SK-N-SH treated with all-trans-retinoic acid at 6 μM for 48 hours (cell line): ENCODE measurements around the gene DIP2C.

ENCODE experiments used
- ATAC-seq: fragments of 200-7000 bp; cut with Tn5 transposase; 3 replicates; pipeline ENCODE4 v1.9.1; 2020; ENCODE audit warnings: mild to moderate bottlenecking, moderate library complexity
- ARNTL ChIP-seq: fragments of 450-650 bp; formaldehyde crosslinking; IDR thresholded peaks from 2 replicates; pipeline ENCODE4 v1.5.0; 2020; ENCODE audit warnings: low read depth, mild to moderate bottlenecking, moderate library complexity, borderline replicate concordance
- BACH2 ChIP-seq: fragments of 250-450 bp; sonication (Bioruptor Pico); IDR thresholded peaks from 2 replicates; pipeline ENCODE4 v1.9.0; 2021; ENCODE audit warnings: mild to moderate bottlenecking, borderline replicate concordance
- CSDC2 ChIP-seq: fragments of 250-450 bp; sonication (Bioruptor Pico); IDR thresholded peaks from 2 replicates; pipeline ENCODE4 v1.5.0; 2020; ENCODE audit warnings: mild to moderate bottlenecking, moderate library complexity
- GLIS3 ChIP-seq: fragments of 250-450 bp; sonication (Bioruptor Pico); IDR thresholded peaks from 2 replicates; pipeline ENCODE4 v1.5.0; 2020; ENCODE audit warnings: mild to moderate bottlenecking, moderate library complexity
- OSR1 ChIP-seq: fragments of 250-450 bp; sonication (Bioruptor Pico); IDR thresholded peaks from 2 replicates; pipeline ENCODE4 v1.8.0; 2022; ENCODE audit warnings: moderate library complexity, mild to moderate bottlenecking, inconsistent platforms
- PPARA ChIP-seq: fragments of 250-450 bp; sonication (Bioruptor Pico); IDR thresholded peaks from 2 replicates; pipeline ENCODE4 v1.5.0; 2020; ENCODE audit warnings: mild to moderate bottlenecking, borderline replicate concordance
- RARB ChIP-seq: fragments of 250-450 bp; sonication (Bioruptor Pico); IDR thresholded peaks from 2 replicates; pipeline ENCODE4 v1.8.0; 2021; ENCODE audit warnings: mild to moderate bottlenecking, moderate library complexity
- SNAI2 ChIP-seq: fragments of 250-450 bp; sonication (Bioruptor Pico); IDR thresholded peaks from 2 replicates; pipeline ENCODE4 v1.5.0; 2020; ENCODE audit warnings: mild to moderate bottlenecking, moderate library complexity
- TCF4 ChIP-seq: fragments of 250-450 bp; sonication (Bioruptor Pico); IDR thresholded peaks from 2 replicates; pipeline ENCODE4 v1.8.0; 2021; ENCODE audit warnings: mild to moderate bottlenecking, moderate library complexity, borderline replicate concordance
- TOX ChIP-seq: fragments of 250-450 bp; sonication (Bioruptor Pico); IDR thresholded peaks from 2 replicates; pipeline ENCODE4 v1.8.0; 2021; ENCODE audit warnings: mild to moderate bottlenecking, moderate library complexity, borderline replicate concordance
- ZC3H10 ChIP-seq: fragments of 250-450 bp; sonication (Bioruptor Pico); IDR thresholded peaks from 2 replicates; pipeline ENCODE4 v1.5.1; 2021; ENCODE audit warnings: mild to moderate bottlenecking, moderate library complexity
- ZFP3 ChIP-seq: fragments of 250-450 bp; sonication (Bioruptor Pico); IDR thresholded peaks from 2 replicates; pipeline ENCODE4 v1.5.0; 2020; ENCODE audit warnings: mild to moderate bottlenecking, moderate library complexity
- ZFP30 ChIP-seq: fragments of 450-650 bp; formaldehyde crosslinking; IDR thresholded peaks from 2 replicates; pipeline ENCODE4 v1.5.0; 2022; ENCODE audit warnings: mild to moderate bottlenecking, moderate library complexity
- ZNF565 ChIP-seq: fragments of 450-650 bp; formaldehyde crosslinking; conservative IDR thresholded peaks from 2 replicates; pipeline ENCODE4 v1.5.0; 2020; ENCODE audit warnings: low read depth, mild to moderate bottlenecking, moderate library complexity
- ZNF70 ChIP-seq: fragments of 450-650 bp; formaldehyde crosslinking; IDR thresholded peaks from 2 replicates; pipeline ENCODE4 v1.5.0; 2020; ENCODE audit warnings: mild to moderate bottlenecking, moderate library complexity
- ZNF8 ChIP-seq: fragments of 450-650 bp; formaldehyde crosslinking; IDR thresholded peaks from 2 replicates; pipeline ENCODE4 v1.5.0; 2020; ENCODE audit warnings: mild to moderate bottlenecking, moderate library complexity
- TF ChIP-seq, protein P1 (sequence below): fragments of 250-450 bp; sonication (Bioruptor Pico); IDR thresholded peaks from 2 replicates; pipeline ENCODE4 v1.8.0; 2020; ENCODE audit warnings: mild to moderate bottlenecking, moderate library complexity, borderline replicate concordance
- TF ChIP-seq, protein P2 (sequence below): fragments of 250-450 bp; sonication (Bioruptor Pico); IDR thresholded peaks from 2 replicates; pipeline ENCODE4 v1.5.1; 2021; ENCODE audit warnings: mild to moderate bottlenecking, moderate library complexity
- TF ChIP-seq, protein P3 (sequence below): fragments of 250-450 bp; sonication (Bioruptor Pico); IDR thresholded peaks from 2 replicates; pipeline ENCODE4 v1.5.1; 2020; ENCODE audit warnings: low read depth, mild to moderate bottlenecking, moderate library complexity
- TF ChIP-seq, protein P4 (sequence below): fragments of 250-450 bp; sonication (Bioruptor Pico); IDR thresholded peaks from 2 replicates; pipeline ENCODE4 v1.5.0; 2020; ENCODE audit warnings: mild to moderate bottlenecking, moderate library complexity
- TF ChIP-seq, protein P5 (sequence below): fragments of 250-450 bp; sonication (Bioruptor Pico); IDR thresholded peaks from 2 replicates; pipeline ENCODE4 v1.8.0; 2021; ENCODE audit warnings: low read depth, mild to moderate bottlenecking, moderate library complexity, borderline replicate concordance

The DIP2C gene

DNA sequence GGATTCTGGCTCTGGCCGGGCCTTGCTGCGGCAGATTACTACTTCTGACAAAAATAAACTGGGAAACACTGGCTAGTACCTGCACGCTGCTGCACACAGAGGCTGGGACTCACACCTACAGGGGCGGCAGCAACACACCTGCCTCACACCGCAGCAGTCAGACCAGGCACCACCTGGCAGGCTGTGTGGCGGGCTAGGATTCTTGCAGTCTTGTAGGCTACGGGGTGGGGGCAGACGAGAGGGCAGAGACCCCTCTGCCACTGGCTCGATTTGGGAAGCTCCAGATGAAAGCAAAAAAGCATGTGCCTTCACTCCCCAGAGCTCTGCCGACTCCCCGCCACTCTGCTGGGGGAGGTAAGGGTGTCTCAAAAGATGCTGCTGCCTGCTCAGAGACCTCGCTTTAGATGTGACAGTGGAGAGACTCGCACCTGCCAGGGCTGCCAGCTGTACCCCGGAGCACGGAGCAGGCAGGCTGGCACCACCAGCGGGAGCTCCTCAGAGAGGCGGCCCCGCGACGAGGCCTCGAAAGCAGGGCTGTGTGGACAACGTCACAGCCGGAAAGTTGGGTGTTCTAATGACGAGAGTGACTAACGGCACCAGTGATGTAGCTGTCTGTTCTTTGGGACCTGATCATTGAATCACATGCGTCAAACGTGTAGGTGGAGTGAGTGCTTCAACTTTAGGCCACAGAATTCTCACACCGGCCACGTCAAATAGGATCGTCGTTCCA lies 303.7 kb downstream of the DIP2C start:
- no peak for ATAC-seq
- TF ChIP-seq, protein P1, sequence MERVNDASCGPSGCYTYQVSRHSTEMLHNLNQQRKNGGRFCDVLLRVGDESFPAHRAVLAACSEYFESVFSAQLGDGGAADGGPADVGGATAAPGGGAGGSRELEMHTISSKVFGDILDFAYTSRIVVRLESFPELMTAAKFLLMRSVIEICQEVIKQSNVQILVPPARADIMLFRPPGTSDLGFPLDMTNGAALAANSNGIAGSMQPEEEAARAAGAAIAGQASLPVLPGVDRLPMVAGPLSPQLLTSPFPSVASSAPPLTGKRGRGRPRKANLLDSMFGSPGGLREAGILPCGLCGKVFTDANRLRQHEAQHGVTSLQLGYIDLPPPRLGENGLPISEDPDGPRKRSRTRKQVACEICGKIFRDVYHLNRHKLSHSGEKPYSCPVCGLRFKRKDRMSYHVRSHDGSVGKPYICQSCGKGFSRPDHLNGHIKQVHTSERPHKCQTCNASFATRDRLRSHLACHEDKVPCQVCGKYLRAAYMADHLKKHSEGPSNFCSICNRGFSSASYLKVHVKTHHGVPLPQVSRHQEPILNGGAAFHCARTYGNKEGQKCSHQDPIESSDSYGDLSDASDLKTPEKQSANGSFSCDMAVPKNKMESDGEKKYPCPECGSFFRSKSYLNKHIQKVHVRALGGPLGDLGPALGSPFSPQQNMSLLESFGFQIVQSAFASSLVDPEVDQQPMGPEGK (CRISPR knock-in tag) = no peak
- TF ChIP-seq RARB (no peak), ZFP3 (no peak), BACH2 (CRISPR knock-in tag) (no peak), TCF4 (CRISPR knock-in tag) (no peak), PPARA (CRISPR knock-in tag) (no peak), TOX (no peak), ZNF70 (CRISPR knock-in tag) (no peak), ZNF565 (no peak), ZNF8 (CRISPR knock-in tag) (no peak), OSR1 (CRISPR knock-in tag) (no peak)
- TF ChIP-seq, protein P2, sequence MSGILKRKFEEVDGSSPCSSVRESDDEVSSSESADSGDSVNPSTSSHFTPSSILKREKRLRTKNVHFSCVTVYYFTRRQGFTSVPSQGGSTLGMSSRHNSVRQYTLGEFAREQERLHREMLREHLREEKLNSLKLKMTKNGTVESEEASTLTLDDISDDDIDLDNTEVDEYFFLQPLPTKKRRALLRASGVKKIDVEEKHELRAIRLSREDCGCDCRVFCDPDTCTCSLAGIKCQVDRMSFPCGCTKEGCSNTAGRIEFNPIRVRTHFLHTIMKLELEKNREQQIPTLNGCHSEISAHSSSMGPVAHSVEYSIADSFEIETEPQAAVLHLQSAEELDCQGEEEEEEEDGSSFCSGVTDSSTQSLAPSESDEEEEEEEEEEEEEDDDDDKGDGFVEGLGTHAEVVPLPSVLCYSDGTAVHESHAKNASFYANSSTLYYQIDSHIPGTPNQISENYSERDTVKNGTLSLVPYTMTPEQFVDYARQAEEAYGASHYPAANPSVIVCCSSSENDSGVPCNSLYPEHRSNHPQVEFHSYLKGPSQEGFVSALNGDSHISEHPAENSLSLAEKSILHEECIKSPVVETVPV (CRISPR knock-in tag) = no peak
- TF ChIP-seq, protein P3, sequence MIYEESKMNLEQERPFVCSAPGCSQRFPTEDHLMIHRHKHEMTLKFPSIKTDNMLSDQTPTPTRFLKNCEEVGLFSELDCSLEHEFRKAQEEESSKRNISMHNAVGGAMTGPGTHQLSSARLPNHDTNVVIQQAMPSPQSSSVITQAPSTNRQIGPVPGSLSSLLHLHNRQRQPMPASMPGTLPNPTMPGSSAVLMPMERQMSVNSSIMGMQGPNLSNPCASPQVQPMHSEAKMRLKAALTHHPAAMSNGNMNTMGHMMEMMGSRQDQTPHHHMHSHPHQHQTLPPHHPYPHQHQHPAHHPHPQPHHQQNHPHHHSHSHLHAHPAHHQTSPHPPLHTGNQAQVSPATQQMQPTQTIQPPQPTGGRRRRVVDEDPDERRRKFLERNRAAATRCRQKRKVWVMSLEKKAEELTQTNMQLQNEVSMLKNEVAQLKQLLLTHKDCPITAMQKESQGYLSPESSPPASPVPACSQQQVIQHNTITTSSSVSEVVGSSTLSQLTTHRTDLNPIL = no peak

DNA sequence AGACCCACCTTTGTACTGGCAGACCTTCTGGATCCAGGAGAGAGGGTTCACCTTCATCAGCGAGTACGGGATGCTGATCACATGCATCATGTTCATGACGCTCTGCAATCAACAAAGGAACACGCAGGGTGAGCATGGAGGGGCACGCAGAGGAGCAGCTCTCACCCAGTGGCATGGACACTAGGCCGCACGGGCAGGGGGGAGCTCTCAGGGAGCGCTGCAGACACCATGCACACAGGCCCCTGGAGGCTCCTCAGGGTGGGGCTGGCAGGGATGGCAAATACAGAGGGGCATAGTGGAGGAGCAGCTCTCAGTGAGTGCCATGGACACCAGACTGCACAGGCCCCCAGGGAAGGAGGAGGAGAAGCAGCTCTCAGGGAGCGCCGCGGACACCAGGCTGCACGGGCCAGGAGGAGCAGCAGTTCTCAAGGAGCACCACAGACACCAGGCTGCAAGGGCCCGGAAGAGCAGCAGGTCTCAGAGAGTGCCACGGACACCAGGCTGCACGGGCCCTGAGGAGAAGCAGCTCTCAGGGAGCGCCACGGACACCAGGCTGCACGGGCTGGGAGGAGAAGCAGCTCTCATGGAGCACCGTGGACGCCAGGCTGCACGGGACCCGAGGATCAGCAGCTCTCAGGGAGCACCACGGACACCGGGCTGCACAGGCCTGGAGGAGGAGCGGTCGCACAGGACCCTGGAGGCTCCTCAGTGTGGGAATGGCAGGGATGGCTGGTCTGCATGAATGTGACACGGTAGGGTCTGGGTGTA lies 304.7 kb downstream of the DIP2C start:
- ATAC-seq = no peak
- TF ChIP-seq ZC3H10 (CRISPR knock-in tag) (no peak), ARNTL (no peak)

DNA sequence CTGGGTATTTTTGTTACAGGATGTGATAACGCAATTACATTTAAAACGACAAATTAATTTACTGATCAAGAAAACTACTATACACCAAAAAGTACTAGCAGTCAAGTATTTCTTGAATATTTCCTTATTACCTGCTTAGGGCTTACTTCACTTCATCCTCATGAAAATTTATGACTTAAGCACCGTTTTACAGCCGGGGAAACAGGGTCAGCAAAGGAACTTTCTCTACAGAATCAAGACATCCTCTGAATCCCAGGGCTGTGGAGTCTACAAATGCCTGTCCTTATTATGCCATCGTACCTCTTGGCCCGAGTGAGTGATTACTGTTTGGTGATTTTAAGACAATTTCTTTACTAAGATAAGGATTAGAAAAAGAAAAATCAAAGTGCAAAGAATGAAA lies 305.9 kb downstream of the DIP2C start:
- ATAC-seq = no peak
- TF ChIP-seq ZFP30 (CRISPR knock-in tag) = no peak
- no peak for TF ChIP-seq GLIS3 (CRISPR knock-in tag)
- no peak for TF ChIP-seq ZC3H10 (CRISPR knock-in tag)
- TF ChIP-seq, protein P4, sequence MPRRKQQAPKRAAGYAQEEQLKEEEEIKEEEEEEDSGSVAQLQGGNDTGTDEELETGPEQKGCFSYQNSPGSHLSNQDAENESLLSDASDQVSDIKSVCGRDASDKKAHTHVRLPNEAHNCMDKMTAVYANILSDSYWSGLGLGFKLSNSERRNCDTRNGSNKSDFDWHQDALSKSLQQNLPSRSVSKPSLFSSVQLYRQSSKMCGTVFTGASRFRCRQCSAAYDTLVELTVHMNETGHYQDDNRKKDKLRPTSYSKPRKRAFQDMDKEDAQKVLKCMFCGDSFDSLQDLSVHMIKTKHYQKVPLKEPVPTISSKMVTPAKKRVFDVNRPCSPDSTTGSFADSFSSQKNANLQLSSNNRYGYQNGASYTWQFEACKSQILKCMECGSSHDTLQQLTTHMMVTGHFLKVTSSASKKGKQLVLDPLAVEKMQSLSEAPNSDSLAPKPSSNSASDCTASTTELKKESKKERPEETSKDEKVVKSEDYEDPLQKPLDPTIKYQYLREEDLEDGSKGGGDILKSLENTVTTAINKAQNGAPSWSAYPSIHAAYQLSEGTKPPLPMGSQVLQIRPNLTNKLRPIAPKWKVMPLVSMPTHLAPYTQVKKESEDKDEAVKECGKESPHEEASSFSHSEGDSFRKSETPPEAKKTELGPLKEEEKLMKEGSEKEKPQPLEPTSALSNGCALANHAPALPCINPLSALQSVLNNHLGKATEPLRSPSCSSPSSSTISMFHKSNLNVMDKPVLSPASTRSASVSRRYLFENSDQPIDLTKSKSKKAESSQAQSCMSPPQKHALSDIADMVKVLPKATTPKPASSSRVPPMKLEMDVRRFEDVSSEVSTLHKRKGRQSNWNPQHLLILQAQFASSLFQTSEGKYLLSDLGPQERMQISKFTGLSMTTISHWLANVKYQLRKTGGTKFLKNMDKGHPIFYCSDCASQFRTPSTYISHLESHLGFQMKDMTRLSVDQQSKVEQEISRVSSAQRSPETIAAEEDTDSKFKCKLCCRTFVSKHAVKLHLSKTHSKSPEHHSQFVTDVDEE (CRISPR knock-in tag) = no peak
- TF ChIP-seq, protein P2 (CRISPR knock-in tag) = no peak
- TF ChIP-seq SNAI2 = no peak
- no peak for TF ChIP-seq ZNF565
- no peak for TF ChIP-seq OSR1 (CRISPR knock-in tag)
- TF ChIP-seq TCF4 (CRISPR knock-in tag) = no peak
- TF ChIP-seq CSDC2 (CRISPR knock-in tag) = no peak
- TF ChIP-seq RARB = no peak
- no peak for TF ChIP-seq BACH2 (CRISPR knock-in tag)
- TF ChIP-seq, protein P5, sequence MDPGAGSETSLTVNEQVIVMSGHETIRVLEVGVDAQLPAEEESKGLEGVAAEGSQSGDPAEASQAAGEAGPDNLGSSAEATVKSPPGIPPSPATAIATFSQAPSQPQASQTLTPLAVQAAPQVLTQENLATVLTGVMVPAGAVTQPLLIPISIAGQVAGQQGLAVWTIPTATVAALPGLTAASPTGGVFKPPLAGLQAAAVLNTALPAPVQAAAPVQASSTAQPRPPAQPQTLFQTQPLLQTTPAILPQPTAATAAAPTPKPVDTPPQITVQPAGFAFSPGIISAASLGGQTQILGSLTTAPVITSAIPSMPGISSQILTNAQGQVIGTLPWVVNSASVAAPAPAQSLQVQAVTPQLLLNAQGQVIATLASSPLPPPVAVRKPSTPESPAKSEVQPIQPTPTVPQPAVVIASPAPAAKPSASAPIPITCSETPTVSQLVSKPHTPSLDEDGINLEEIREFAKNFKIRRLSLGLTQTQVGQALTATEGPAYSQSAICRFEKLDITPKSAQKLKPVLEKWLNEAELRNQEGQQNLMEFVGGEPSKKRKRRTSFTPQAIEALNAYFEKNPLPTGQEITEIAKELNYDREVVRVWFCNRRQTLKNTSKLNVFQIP (CRISPR knock-in tag) = no peak
